G401 (cell line): ENCODE measurements around the gene NEU1. TPM values are rescaled to one million over a fixed set of nuclear protein-coding genes. Genes with fewer than 3 reads are reported as not detected.
A peak's percentile ranks its signal among the peaks of the same experiment; 100 is the strongest.
"Not testable (repeated sequence)": the region's sequence is repeated elsewhere in the genome, so short reads cannot be mapped to it uniquely, and the experiment has no call there.

ENCODE experiments used
- DNase-seq: peaks from one replicate; pipeline ENCODE4 v3.0.0-alpha.2; 2015; ENCODE audit warnings: low spot score
- in situ Hi-C: cut with HindIII; loops from 2 replicates; pipeline ENCODE4 v1.10.0; 2016; ENCODE audit warnings: low sequenced_read_pairs, mixed read lengths
- total RNA-seq: library from RNA; depleted of rRNA; stranded (reverse); fragments of >200 nt; shearing (Covaris generic); gene quantifications from 2 replicates; pipeline ENCODE4 v1.2.3, GENCODE V29; 2014

NEU1 gene
- total RNA-seq, 1 experiment from 2014 or later = 212 TPM

DNA sequence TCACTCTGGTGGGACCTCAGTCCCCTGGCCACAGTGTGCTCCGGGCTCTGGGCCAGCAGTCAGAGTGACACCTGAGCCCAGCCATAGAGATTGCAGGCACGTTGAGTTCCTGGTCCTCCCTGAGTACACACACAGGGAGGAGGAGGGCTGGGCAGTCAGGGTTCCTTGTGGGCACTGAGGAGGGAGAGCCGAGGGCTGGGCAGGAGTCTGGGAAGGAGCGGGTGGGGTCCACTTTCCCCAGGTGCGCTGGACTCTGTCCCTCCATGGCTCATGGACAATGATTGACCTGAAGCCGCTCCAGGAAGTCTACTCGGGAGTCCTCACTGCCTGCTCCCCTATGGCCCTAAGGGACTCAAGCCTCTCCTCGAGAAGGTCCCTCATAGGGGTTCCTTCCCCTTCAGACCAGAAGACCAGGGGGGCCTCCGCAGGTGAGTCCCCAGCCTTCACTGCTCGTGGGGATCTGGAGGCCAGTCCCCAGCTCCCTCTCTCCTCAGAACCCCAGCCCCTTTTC is 15.1 kb upstream of the NEU1 start:
- DNase-seq = no peak

DNA sequence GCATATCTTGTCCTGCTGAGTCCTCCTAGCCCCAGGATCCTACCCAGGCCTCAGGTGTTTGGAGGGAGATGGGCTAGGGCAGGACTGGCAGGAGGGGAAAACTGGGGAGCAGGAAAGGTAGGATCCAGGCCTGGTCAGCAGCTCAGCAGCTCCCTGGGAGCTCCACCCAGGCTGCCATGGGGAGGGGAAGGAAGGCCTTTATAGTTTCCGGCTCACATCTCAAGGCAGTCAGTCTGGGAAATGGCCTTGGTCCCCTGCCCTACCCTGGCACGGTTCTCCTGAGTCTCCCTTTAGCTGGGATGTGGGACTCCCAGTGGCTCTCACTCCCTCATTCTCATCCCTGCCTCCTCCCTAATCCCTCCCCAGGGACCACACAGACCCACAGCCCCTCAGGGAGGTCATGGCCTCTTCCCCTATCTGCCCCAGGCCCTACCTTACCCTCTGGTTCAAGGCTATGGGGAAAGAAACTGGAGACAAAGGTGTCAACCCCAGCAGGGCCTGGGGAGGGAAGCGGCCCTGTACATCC is 14.6 kb upstream of the NEU1 start:
- in situ Hi-C loops = no loop called here
- DNase-seq = no peak

More for the DNA sequence above, 15.1 kb upstream of the NEU1 start:
- in situ Hi-C loops = no loop called here

DNA sequence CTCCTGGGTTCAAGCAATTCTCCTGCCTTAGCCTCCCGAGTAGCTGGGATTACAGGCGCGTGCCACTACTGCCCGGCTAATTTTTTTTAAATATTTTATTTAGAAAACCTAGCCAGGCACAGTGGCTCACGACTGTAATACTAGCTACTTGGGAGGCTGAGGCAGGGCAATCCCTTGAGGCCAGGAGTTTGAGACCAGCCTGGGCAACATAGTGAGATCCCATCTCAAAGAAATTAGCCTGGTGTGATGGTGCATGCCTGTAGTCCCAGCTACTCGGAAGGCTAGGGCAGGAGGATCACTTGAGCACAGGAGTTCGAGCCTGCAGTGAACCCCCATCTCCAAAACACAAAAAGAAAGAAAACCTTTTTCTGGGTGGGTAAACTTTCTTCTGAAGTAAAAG is 13.7 kb upstream of the NEU1 start:
- no peak for DNase-seq
- in situ Hi-C loops = no loop called here

DNA sequence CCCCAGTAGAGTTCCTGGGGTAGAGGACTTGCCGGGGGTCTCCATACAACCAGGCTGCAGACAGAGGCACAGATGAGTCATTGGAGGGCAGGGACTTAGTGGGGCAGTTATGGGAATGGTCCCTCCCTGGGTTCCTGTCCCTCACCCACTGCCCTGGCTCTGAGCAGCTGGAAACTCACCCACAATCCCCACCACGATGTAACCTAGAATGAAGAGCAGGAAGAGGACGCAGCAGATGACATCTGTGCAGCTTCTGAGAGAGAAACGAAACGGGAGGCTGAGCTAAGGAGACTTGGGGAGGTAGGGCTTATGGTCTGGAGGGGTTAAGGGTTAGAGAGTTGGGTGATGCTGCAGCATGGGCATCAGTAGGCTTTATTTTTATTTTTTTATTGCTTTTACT is 13.3 kb upstream of the NEU1 start:
- no peak for DNase-seq
- in situ Hi-C loops = no loop called here

DNA sequence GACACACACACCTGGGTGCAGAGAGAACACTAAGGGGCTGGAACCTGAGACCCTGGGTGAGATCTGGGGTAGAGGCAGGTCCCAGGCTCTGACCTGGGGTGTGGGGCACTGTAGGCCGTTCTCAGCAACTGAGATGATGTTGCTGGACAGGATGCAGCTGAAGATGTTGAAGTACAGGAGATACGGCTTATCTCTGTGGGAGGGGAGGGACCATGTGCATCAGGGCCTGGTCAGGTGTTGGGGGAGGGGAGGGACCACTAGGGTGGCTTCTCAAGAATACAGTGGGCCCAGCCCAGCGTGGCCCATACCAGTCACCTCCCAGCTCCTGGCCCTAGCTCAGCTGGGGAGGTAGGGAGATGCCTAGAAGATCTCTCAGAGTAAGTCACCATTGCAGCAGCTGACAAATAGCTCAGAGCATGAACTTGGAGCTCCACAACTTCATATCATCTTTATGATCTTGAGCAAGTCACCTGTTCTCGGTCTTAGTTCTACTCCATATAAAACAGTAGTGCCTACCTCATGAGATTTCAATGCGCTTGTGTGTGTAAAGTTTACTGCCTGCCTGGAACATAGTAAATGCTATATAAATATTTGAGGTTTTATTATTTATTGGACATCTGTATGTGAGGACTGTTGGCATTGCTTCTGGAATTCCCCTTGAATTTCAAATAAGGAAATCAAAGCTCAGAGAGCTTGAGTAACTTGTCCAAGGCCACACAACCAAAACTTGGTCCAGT is 12.4 kb upstream of the NEU1 start:
- no peak for DNase-seq
- in situ Hi-C loops = no loop called here

DNA sequence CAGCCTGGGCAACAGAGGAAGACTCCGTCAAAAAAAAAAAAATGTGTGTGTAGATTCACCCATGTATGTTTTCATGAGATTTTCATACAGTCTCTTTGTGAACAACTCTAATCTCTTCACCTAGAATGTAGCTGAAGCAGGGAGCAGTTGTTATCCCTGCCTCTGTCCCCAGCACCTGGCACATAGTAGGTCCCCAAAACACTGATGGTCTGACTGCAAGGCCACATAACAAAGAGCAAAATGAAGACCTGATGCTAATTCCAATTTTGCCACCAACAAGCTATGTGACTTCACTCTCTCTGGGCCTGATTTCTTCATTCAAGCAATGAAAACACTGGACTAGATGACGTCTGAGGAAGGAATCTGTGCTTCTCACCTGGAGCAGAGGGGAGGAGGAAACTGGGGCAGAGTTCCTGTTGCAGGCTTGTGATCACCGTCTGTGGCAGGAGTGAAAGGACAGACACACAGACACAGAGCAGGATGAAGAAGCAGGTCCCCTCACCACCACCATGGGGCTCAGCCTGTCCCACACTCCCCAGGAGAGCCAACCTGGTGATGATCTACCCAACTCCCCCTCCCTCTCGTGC is 11.6 kb upstream of the NEU1 start:
- in situ Hi-C loops = no loop called here
- no peak for DNase-seq

DNA sequence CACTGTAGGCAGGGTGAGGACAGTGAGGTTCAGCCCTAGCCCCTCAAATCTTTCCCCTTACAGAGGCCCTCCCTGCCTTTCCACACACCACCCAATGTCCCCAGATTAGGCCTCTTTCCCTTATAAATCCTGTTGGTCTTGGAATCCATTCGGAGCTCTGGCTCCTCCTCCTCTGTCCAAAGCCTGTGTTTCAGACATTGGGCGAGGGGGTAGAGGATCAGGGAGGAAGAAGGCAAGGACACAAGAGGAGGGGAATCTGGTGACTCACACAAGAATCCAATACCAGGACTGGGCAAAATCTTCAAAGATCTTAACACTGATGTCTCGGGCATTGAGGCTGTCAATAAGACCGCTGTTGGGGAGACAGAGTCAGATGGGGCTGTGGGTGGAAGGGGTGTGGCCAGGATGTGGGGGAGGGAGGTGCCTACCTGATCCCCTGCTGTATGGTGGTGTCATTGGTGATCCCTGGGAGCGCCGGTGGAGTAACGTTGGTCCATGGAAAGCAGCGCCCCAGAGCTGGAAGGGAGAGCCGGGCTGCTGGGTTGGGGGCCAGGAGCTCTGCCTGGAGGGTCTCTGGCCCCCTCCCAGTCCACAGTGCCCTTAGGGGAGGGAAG is 8.5 kb upstream of the NEU1 start:
- in situ Hi-C loops = no loop called here
- DNase-seq = no peak

DNA sequence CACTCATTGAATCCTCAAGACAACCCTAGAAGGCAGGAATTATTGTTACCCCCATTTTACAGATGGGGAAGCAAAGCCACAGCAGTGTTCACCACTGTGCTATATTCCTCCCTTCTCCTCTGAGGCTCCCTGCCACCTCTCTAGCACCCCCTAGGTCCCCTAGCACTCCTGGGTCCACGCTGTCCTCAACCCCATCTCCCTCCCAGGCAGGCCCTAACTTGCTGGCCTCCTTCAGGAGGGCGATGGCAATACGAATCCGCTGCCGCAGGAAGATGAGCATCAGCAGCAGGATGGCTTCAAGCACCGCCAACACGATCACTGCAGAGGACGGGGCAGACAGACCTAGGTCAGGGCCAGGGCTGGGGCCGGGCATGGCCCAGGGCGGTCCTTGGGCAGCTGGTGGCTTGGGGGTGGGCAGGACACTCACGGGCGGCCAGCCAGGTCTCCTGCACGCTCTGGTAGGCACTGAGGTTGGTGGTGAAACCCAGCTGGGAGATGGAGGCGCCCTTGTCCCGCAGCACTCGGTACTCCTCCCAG is 7.8 kb upstream of the NEU1 start:
- DNase-seq = peak; percentile 29
- in situ Hi-C loops = no loop called here

DNA sequence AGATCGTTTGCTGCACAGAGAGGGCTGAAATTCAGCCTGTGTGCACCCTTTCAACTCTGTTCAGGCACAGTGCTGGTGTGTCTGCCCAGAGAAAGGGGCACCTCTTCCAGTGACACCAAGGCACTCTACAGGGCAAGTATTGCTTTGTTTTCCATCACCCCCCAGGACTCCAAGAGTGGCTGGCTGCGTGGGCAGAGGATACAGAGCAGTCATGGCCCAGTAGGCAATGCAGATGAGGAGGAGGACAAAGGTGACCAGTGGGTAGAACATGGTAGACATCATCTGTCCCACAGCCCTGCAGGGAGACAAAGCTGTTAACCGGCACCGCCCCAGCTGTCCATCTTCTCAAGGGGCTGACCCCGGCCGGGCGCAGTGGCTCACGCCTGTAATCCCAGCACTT is 6.7 kb upstream of the NEU1 start:
- no peak for DNase-seq
- in situ Hi-C loops = no loop called here

DNA sequence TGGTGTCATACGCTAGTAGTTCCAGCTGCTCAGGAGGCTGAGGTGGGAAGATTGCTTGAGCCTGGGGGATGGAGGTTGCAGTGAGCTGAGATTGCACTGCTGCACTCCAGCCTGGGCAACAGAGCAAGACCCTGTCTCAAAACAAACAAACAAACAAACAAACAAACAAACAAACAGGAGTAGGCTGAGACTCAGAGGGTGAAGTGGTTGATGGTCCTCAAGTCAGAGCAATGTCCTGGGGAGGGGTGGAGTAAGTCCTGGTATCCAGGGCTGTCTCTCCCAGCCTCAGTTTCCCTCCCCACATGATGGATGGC is 6.0 kb upstream of the NEU1 start:
- DNase-seq, in situ Hi-C loops: not testable (repeated sequence)

DNA sequence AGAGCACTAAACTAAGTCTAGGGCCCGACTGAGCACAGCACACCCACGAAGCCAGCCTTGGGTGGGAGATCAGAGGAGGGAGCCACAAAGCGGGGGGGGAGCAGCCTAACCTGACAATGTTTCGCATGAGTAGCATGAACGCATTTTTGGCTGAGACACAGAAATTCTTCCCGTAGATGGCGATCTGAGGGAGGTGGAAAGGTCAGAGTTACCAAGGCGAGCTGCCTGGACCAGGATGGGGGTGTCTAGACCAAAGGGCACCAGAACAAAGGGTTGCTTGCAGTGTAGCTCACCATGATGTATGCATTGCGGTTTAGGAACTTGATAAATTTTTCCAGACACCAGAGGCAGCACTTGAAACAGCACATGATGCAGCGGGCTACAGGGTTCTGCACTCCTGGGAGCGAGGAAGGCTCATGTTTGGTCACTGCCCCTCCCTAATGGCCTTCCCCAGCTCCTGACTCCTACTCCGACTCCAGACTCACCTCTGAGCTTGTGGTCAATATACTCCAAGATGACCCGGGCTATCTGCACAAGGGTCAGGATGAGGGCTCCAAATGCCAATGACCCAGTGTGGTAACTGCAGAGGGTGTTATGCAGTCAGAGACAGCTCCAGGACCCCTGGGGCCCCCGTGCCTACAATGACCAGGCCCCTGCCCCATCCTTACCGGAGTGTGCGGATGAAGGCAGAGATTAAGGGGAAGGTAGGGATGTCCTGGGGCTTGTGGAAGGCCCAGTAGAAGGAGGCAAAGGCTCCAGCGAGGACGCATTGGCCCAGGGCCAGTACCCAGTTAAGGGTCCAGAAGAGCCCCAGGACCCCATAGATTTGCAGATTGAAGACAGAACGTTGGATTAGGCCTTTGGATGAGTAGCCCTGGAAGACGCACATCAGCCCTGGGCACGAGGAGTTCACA is 2.8 kb upstream of the NEU1 start:
- in situ Hi-C loops = no loop called here
- no peak for DNase-seq

DNA sequence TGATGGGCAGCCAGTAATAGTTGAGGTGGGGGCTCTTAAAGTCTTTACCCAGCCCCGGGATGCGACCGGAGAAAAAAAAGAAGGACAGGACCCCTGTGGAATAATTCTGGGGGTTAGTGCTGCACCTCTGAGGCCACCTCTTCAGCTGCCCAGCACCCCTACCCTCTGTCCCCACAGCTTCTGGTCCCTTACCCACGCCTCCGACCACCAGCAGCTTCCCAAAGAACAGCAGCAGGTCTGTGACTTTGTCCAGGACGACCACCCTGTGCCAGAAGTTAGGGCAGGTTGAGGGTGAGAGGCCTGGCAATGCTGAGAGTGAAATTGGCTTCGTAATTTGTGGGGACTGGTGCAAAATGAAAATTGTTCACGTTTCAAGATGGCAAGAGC is 2.2 kb upstream of the NEU1 start:
- DNase-seq = no peak

DNA sequence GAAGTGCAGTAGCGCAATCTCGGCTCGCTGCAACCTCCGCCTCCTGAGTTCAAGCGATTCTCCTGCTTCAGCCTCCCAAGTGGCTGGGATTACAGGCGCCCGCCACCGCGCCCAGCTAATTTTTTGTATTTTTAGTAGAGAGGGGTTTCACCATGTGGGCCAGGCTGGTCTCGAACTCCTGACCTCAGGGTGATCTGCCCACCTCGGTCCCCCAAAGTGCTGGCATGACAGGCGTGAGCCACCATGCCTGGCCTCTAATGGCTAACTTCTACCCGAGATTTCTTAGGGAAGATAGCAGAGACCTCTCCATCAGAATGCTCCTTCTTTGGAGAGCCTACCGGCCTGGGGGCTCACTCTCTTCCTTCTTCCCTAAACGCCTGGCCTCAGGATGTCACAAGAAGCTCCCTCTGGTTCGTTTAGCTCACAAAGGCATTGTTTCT is 1.5 kb upstream of the NEU1 start:
- DNase-seq, in situ Hi-C loops: not testable (repeated sequence)

More for the DNA sequence above, 2.2 kb upstream of the NEU1 start:
- in situ Hi-C loops = no loop called here

DNA sequence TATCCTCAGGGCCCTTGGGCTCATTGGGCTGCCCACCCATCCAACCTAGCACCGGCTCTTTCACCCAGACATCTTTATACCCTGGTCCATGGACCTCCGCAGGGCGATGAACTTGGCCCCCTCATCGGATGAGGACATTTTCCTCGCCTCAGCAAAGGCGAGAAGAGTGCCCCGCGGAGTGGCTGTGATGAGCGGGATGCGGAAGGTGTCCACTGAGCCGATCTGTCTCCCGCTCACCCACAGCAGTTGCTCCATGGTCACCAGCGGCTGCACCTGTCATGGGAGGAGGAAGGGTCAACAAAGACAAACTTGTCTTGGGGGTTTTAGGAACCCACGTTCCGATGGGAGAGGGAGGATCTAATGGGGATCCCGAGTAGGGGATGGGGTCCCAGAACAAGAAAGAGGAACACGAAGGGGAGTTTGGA is 690 bp downstream of the NEU1 start:
- in situ Hi-C loops = no loop called here
- no peak for DNase-seq

DNA sequence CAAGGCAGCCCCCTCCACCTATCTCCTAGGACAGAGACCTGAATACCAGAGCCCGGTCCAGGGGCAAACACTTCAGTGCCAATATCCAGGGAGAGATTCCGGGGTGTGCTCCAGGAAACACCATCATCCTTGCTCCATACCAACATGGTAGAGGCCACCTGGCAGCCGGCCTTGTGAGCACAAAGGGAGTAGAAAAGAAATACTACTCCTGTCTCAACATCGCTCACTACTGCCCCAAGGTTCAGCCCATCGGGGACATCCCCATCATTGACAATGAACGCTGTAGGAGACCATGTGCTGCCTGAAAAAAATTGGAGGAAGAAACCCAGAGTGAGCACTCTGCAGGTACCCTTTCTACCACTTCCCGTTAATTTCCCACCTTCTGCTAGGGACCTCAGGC is 1.5 kb downstream of the NEU1 start:
- in situ Hi-C loops = no loop called here

DNA sequence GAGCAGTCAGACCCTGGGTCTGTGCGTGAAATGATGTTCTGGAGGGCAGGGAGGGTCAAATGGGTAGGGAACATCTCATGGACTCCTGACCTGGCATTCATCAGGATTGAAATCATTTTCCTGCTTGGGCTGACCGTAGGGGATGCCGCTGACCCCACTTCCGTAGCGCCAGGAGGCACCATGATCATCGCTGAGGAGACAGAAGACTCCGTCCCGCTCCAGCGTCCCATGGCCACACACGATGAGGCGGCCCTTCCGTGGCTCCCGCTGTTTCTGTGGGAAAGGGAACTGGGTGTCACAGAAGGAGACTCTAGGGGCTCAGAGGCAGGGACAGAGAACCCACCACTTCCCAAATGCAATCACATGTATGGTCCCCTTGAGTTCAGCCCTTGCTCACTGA is 2.3 kb downstream of the NEU1 start:
- in situ Hi-C loops = no loop called here
- no peak for DNase-seq

More for the DNA sequence above, 1.5 kb downstream of the NEU1 start:
- DNase-seq = no peak

DNA sequence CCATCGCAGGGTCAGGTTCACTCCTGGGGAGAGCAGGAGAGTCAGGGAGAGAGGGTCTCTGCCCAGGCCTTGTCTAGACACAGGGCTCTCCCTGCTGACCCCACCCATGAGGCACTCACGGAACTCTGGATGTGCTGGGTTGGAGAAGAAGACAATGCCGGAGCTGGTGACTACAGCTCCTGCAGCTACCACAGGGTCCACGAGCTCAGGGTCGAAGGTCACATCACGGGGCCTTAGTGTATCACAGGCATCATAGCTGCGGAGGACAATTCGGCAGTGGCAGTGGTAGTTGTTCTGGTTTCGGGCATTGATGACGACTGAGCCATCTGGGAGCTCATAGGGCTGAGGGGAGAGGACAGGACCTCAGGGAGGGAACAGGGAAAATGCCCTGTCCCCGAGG is 2.7 kb downstream of the NEU1 start:
- in situ Hi-C loops = no loop called here
- DNase-seq = no peak

DNA sequence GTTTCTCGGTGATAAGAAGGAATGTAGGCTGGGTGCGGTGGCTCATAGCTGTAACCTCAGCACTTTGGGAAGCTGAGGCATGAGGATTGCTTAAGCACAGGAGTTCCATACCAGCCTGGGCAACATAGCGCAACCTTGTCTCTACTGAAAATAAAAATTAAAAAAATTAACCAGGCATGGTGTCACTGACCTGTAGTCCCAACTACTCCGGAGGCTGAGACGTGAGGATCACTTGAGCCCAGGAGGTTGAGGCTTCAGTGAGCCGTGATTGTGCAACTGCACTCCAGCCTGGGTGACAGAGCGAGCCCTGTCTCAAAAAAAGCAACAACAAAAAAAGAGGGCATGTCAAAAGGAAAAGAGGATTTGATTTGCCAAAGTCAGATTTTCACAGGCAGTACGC is 3.9 kb downstream of the NEU1 start:
- no peak for DNase-seq
- in situ Hi-C loops = no loop called here

DNA sequence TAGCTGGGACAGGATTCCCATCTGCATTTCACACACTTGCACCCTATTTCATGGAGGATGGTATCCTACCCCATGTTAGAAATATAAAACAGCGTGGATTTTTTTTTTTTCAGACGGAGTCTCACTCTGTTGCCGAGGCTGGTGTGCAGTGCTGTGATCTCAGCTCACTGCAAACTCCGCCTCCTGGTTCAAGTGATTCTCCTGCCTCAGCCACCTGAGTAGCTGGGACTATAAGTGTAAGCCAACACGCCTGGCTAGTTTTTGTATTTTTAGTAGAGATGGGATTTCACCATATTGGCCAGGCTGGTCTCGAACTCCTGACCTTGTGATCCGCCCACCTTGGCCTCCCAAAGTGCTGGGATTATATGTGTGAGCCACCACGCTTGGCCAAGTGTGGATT is 4.8 kb downstream of the NEU1 start:
- DNase-seq, in situ Hi-C loops: not testable (repeated sequence)
